Measurements from ENCODE around the gene HSDL1.

Gene HSDL1

GRCh38 chr16:84144859-84145639, at the start of gene HSDL1, which contains the start of gene DNAAF1:
TSS of gene HSDL1 (minus strand) at chr16:84145177. CDS start at chr16:84131321, 13,856 bp downstream.
TSS of gene DNAAF1 (plus strand) at chr16:84145308. CDS start at chr16:84145441, 133 bp downstream.
- peak; percentile 38 for DNase-seq

- DNase-seq: no peak
These were observed 49.0 kb upstream of the HSDL1 start for GRCh38 chr16:84194018-84194417.

- no peak for DNase-seq
These were observed 48.5 kb upstream of the HSDL1 start for GRCh38 chr16:84193480-84193879.

- no peak for DNase-seq
These were observed 46.5 kb upstream of the HSDL1 start for GRCh38 chr16:84191466-84191865.

GRCh38 chr16:84190731-84191388, 45.9 kb upstream of the HSDL1 start, which contains the start of gene ADAD2:
TSS of gene ADAD2 (plus strand) at chr16:84191157. CDS start at chr16:84191231, 74 bp downstream.
- no peak for DNase-seq

- DNase-seq: peak; percentile 76
These were observed 41.9 kb upstream of the HSDL1 start, which contains the start of gene TAF1C for GRCh38 chr16:84186685-84187437. TSS of gene TAF1C (minus strand) at chr16:84187057. CDS start at chr16:84184988, 2,069 bp downstream.

- DNase-seq: no peak
These were observed 39.8 kb upstream of the HSDL1 start for GRCh38 chr16:84184775-84185174.

GRCh38 chr16:84183911-84184591, 39.1 kb upstream of the HSDL1 start:
- no peak for DNase-seq

- DNase-seq: no peak
These were observed 38.5 kb upstream of the HSDL1 start for GRCh38 chr16:84183572-84183875.

- no peak for DNase-seq
These were observed 37.9 kb upstream of the HSDL1 start for GRCh38 chr16:84182680-84183571.

GRCh38 chr16:84182104-84182503, 37.1 kb upstream of the HSDL1 start:
- no peak for DNase-seq

- no peak for DNase-seq
These were observed 36.4 kb upstream of the HSDL1 start for GRCh38 chr16:84181144-84181915.

GRCh38 chr16:84180519-84181140, 35.7 kb upstream of the HSDL1 start:
- no peak for DNase-seq

- DNase-seq: no peak
These were observed 34.8 kb upstream of the HSDL1 start for GRCh38 chr16:84179612-84180320.

- no peak for DNase-seq
These were observed 34.1 kb upstream of the HSDL1 start for GRCh38 chr16:84178892-84179611.

- no peak for DNase-seq
These were observed 33.3 kb upstream of the HSDL1 start for GRCh38 chr16:84178146-84178765.

- DNase-seq: no peak
These were observed 32.7 kb upstream of the HSDL1 start for GRCh38 chr16:84177741-84178073.

GRCh38 chr16:84176192-84177053, 31.4 kb upstream of the HSDL1 start:
- no peak for DNase-seq
